Neural cell (in vitro differentiated cells): ENCODE data around the gene FBXO42. TPM values are rescaled to one million over a fixed set of nuclear protein-coding genes. Genes with fewer than 3 reads are reported as not detected.

Source experiments
- H2AFZ ChIP-seq: fragments of 200-600, 300-800 bp; sonication (generic), shearing (Covaris generic); 2 replicates; pipeline ENCODE4 v1.6.0; 2014; ENCODE audit warnings: low read depth, mild to moderate bottlenecking, antibody characterized with exemption, low read length, moderate library complexity
- H3F3A ChIP-seq: fragments of 200-600 bp; shearing (Covaris generic); 2 replicates; pipeline ENCODE4 v1.6.1; 2016; ENCODE audit warnings: mild to moderate bottlenecking, moderate library complexity, mixed read lengths, antibody characterized with exemption, low read length; ENCODE audit not compliant: insufficient read depth, poor library complexity, severe bottlenecking
- H3K27ac ChIP-seq: fragments of 200-600, 300-800 bp; sonication (generic), shearing (Covaris generic); 2 replicates; pipeline ENCODE4 v1.5.1; 2014; ENCODE audit warnings: mild to moderate bottlenecking, low read length, moderate library complexity
- H3K27me3 ChIP-seq: fragments of 300-800, 200-600 bp; sonication (generic), shearing (Covaris generic); 2 replicates; pipeline ENCODE4 v1.6.0; 2014; ENCODE audit warnings: mild to moderate bottlenecking, low read depth, low read length, moderate library complexity; ENCODE audit not compliant: insufficient read depth
- H3K36me3 ChIP-seq: fragments of 300-800, 200-600 bp; sonication (generic), shearing (Covaris generic); 2 replicates; pipeline ENCODE4 v1.5.1; 2014; ENCODE audit warnings: mild to moderate bottlenecking, antibody characterized with exemption, low read length, moderate library complexity; ENCODE audit not compliant: insufficient read depth
- H3K4me2 ChIP-seq: fragments of 300-800, 200-600 bp; sonication (generic), shearing (Covaris generic); 2 replicates; pipeline ENCODE4 v1.6.0; 2014; ENCODE audit warnings: mild to moderate bottlenecking, low read length
- H3K4me3 ChIP-seq: fragments of 300-800, 200-600 bp; sonication (generic), shearing (Covaris generic); 2 replicates; pipeline ENCODE4 v1.5.1; 2014; ENCODE audit warnings: mild to moderate bottlenecking, low read length, moderate library complexity
- H3K79me2 ChIP-seq: fragments of 200-600 bp; shearing (Covaris generic); replicated peaks from 2 replicates; pipeline ENCODE4 v1.6.0; 2014; ENCODE audit warnings: mild to moderate bottlenecking, low read length, moderate library complexity; ENCODE audit not compliant: insufficient read depth
- H3K9ac ChIP-seq: fragments of 300-800, 200-600 bp; sonication (generic), shearing (Covaris generic); 2 replicates; pipeline ENCODE4 v1.6.1; 2016; ENCODE audit warnings: mild to moderate bottlenecking, low read length, mixed read lengths
- H3K9me2 ChIP-seq: fragments of 200-600 bp; shearing (Covaris generic); 2 replicates; pipeline ENCODE4 v1.6.1; 2016; ENCODE audit warnings: mild to moderate bottlenecking, low read length, mixed read lengths; ENCODE audit not compliant: insufficient read depth
- H3K9me3 ChIP-seq: fragments of 200-600, 300-800 bp; sonication (generic), shearing (Covaris generic); 2 replicates; pipeline ENCODE4 v1.6.1; 2016; ENCODE audit warnings: mild to moderate bottlenecking, mixed run types, low read length, moderate library complexity, mixed read lengths
- H4K20me1 ChIP-seq: fragments of 200-600 bp; shearing (Covaris generic); 2 replicates; pipeline ENCODE4 v1.6.1; 2016; ENCODE audit warnings: mild to moderate bottlenecking, mixed run types; ENCODE audit not compliant: insufficient read depth
- EP300 ChIP-seq: fragments of 450-650 bp; conservative IDR thresholded peaks from 2 replicates; pipeline ENCODE4 v1.6.1; 2014; ENCODE audit warnings: antibody characterized with exemption, mild to moderate bottlenecking, moderate library complexity; ENCODE audit not compliant: poor library complexity, severe bottlenecking
- EZH2 ChIP-seq: fragments of 200-600, 300-800 bp; shearing (Covaris generic), sonication (generic); IDR thresholded peaks from 2 replicates; pipeline ENCODE4 v1.6.1; 2014; ENCODE audit warnings: antibody characterized with exemption, low read length, borderline replicate concordance, mild to moderate bottlenecking; ENCODE audit not compliant: insufficient read depth, poor library complexity, severe bottlenecking
- MXI1 ChIP-seq: fragments of 450-650 bp; conservative IDR thresholded peaks from 2 replicates; pipeline ENCODE4 v1.6.1; 2014; ENCODE audit warnings: antibody characterized with exemption, mild to moderate bottlenecking; ENCODE audit not compliant: poor library complexity, severe bottlenecking
- POLR2AphosphoS5 ChIP-seq: IDR thresholded peaks from 2 replicates; pipeline ENCODE4 v1.6.1; 2012
- RAD21 ChIP-seq: fragments of 450-650 bp; conservative IDR thresholded peaks from 2 replicates; pipeline ENCODE4 v1.6.1; 2014; ENCODE audit warnings: antibody characterized with exemption, mild to moderate bottlenecking, moderate library complexity
- SMC3 ChIP-seq: fragments of 450-650 bp; conservative IDR thresholded peaks from 2 replicates; pipeline ENCODE4 v1.6.1; 2014; ENCODE audit warnings: antibody characterized with exemption, mild to moderate bottlenecking, moderate library complexity; ENCODE audit not compliant: poor library complexity
- TAF1 ChIP-seq: IDR thresholded peaks from 2 replicates; pipeline ENCODE4 v1.6.1; 2012; ENCODE audit warnings: low read depth
- polyA plus RNA-seq: library from polyadenylated mRNA; depleted of rRNA; stranded (reverse); fragments of >200 nt; gene quantifications from 2 replicates; pipeline ENCODE4 v1.2.3, GENCODE V29; 2014
- TF ChIP-seq, protein P1 (sequence below): IDR thresholded peaks from 2 replicates; pipeline ENCODE4 v1.6.1; 2012; ENCODE audit warnings: borderline replicate concordance
- TF ChIP-seq, protein P2 (sequence below): fragments of 450-650 bp; IDR thresholded peaks from 2 replicates; pipeline ENCODE4 v1.5.1; 2014; ENCODE audit warnings: antibody characterized with exemption, mild to moderate bottlenecking, moderate library complexity; ENCODE audit not compliant: poor library complexity, severe bottlenecking

FBXO42 gene
- polyA plus RNA-seq, 1 donor from 2014 or later, result 30.1 TPM

- no peak overlapping the region for H3K4me2 ChIP-seq
- no peak overlapping the region for H3K27ac ChIP-seq
These were observed 141.7 kb downstream of the FBXO42 start for GRCh38 chr1:16210581-16210980.

DNA sequence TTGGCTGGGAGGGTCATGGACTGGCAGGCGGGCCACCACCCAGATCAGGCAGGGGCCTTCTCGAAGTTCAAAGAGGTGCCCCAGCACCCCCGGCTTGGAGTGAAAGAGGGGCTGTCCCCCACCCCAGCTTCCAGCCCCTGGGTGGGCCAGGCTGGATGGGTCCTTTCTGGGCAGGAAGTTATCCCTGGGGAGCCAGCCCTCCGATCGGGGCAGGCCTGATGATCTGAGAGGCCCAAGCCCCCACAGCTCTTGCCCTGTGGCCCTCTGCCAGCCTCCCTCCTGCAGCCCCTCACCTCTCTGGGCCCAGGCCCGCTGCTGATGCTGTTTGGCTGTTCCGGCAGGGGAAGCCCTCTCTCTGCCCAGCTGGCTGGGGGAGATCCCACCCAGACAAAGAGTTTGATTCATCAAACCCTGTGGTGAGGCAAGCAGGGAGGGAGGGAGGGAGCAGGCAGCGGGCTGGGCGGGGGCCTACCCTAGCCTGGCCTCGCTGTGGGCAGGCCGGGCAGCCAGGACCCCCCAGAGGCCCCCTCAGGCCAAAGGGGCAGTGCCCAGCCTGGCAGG is 142.4 kb downstream of the FBXO42 start:
- H3K4me2 ChIP-seq, result no peak overlapping the region
- H2AFZ ChIP-seq, result no peak overlapping the region
- no peaks in the 10 kb centered on the region for H3K79me2 ChIP-seq
- no peak overlapping the region for H3K27ac ChIP-seq
- H3K4me3 ChIP-seq, result no peak overlapping the region
- TF ChIP-seq TAF1 (no peak), SMC3 (no peak), RAD21 (no peak), EZH2 (no peak), MXI1 (no peak), EP300 (no peak), POLR2AphosphoS5 (no peak)
- TF ChIP-seq, protein P1, sequence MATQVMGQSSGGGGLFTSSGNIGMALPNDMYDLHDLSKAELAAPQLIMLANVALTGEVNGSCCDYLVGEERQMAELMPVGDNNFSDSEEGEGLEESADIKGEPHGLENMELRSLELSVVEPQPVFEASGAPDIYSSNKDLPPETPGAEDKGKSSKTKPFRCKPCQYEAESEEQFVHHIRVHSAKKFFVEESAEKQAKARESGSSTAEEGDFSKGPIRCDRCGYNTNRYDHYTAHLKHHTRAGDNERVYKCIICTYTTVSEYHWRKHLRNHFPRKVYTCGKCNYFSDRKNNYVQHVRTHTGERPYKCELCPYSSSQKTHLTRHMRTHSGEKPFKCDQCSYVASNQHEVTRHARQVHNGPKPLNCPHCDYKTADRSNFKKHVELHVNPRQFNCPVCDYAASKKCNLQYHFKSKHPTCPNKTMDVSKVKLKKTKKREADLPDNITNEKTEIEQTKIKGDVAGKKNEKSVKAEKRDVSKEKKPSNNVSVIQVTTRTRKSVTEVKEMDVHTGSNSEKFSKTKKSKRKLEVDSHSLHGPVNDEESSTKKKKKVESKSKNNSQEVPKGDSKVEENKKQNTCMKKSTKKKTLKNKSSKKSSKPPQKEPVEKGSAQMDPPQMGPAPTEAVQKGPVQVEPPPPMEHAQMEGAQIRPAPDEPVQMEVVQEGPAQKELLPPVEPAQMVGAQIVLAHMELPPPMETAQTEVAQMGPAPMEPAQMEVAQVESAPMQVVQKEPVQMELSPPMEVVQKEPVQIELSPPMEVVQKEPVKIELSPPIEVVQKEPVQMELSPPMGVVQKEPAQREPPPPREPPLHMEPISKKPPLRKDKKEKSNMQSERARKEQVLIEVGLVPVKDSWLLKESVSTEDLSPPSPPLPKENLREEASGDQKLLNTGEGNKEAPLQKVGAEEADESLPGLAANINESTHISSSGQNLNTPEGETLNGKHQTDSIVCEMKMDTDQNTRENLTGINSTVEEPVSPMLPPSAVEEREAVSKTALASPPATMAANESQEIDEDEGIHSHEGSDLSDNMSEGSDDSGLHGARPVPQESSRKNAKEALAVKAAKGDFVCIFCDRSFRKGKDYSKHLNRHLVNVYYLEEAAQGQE, result no peak
- TF ChIP-seq, protein P2, sequence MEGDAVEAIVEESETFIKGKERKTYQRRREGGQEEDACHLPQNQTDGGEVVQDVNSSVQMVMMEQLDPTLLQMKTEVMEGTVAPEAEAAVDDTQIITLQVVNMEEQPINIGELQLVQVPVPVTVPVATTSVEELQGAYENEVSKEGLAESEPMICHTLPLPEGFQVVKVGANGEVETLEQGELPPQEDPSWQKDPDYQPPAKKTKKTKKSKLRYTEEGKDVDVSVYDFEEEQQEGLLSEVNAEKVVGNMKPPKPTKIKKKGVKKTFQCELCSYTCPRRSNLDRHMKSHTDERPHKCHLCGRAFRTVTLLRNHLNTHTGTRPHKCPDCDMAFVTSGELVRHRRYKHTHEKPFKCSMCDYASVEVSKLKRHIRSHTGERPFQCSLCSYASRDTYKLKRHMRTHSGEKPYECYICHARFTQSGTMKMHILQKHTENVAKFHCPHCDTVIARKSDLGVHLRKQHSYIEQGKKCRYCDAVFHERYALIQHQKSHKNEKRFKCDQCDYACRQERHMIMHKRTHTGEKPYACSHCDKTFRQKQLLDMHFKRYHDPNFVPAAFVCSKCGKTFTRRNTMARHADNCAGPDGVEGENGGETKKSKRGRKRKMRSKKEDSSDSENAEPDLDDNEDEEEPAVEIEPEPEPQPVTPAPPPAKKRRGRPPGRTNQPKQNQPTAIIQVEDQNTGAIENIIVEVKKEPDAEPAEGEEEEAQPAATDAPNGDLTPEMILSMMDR, result no peak
- no peaks in the 10 kb centered on the region for H3K9me2 ChIP-seq
- H3F3A ChIP-seq, result no peaks in the 10 kb centered on the region
- no peaks in the 10 kb centered on the region for H3K27me3 ChIP-seq
- no peak overlapping the region for H3K9ac ChIP-seq
- H3K9me3 ChIP-seq, result no peaks in the 10 kb centered on the region
- H4K20me1 ChIP-seq, result no peaks in the 10 kb centered on the region
- H3K36me3 ChIP-seq, result no peaks in the 10 kb centered on the region

More at GRCh38 chr1:16210581-16210980, 141.7 kb downstream of the FBXO42 start:
- no peak overlapping the region for H2AFZ ChIP-seq
- H3K27me3 ChIP-seq, result no peaks in the 10 kb centered on the region
- H3F3A ChIP-seq, result no peaks in the 10 kb centered on the region
- H3K9me3 ChIP-seq, result no peaks in the 10 kb centered on the region
- H3K9ac ChIP-seq, result no peak overlapping the region
- TF ChIP-seq TAF1 (no peak), MXI1 (no peak), RAD21 (no peak), EZH2 (no peak), POLR2AphosphoS5 (no peak), EP300 (no peak), SMC3 (no peak)
- TF ChIP-seq, protein P1, result no peak
- TF ChIP-seq, protein P2, result no peak
- H3K36me3 ChIP-seq, result no peaks in the 10 kb centered on the region
- H3K79me2 ChIP-seq, result no peaks in the 10 kb centered on the region
- H3K4me3 ChIP-seq, result no peak overlapping the region
- no peaks in the 10 kb centered on the region for H3K9me2 ChIP-seq
- H4K20me1 ChIP-seq, result no peaks in the 10 kb centered on the region
